ENCODE measurements around the gene ZNF74.
A peak's percentile ranks its signal among the peaks of the same experiment; 100 is the strongest.

ZNF74 gene

GRCh38 chr22:20418211-20418788 lies 24.3 kb downstream of the ZNF74 start:
- DNase-seq (ENCODE audit: low read depth in 2 of 3, low spot score in 2 of 3) = peak in 1 of 3 experiments; percentile 29

GRCh38 chr22:20419664-20419951 lies 25.7 kb downstream of the ZNF74 start:
- no peak for DNase-seq (ENCODE audit: low read depth in 2 of 3, low spot score in 2 of 3)

- DNase-seq (ENCODE audit: low read depth in 2 of 3, low spot score in 2 of 3) = no peak
Observed at GRCh38 chr22:20420157-20420842, 26.3 kb downstream of the ZNF74 start.

GRCh38 chr22:20421507-20421874 lies 27.5 kb downstream of the ZNF74 start:
- DNase-seq (ENCODE audit: low read depth in 2 of 3, low spot score in 2 of 3) = no peak

GRCh38 chr22:20422271-20423007 lies 28.5 kb downstream of the ZNF74 start:
- no peak for DNase-seq (ENCODE audit: low read depth in 2 of 3, low spot score in 2 of 3)

GRCh38 chr22:20423008-20423905 lies 29.3 kb downstream of the ZNF74 start:
- no peak for DNase-seq (ENCODE audit: low read depth in 2 of 3, low spot score in 2 of 3)

GRCh38 chr22:20423906-20424551 lies 30.1 kb downstream of the ZNF74 start:
- DNase-seq (ENCODE audit: low read depth in 2 of 3, low spot score in 2 of 3) = no peak

GRCh38 chr22:20424568-20424931 lies 30.6 kb downstream of the ZNF74 start:
- no peak for DNase-seq (ENCODE audit: low read depth in 2 of 3, low spot score in 2 of 3)

GRCh38 chr22:20424932-20425565 lies 31.1 kb downstream of the ZNF74 start:
- no peak for DNase-seq (ENCODE audit: low read depth in 2 of 3, low spot score in 2 of 3)

GRCh38 chr22:20425566-20426258 lies 31.8 kb downstream of the ZNF74 start:
- DNase-seq (ENCODE audit: low read depth in 2 of 3, low spot score in 2 of 3) = no peak

- DNase-seq (ENCODE audit: low read depth in 2 of 3, low spot score in 2 of 3) = no peak
Observed at GRCh38 chr22:20426259-20426615, 32.3 kb downstream of the ZNF74 start.

GRCh38 chr22:20427104-20427944 lies 33.4 kb downstream of the ZNF74 start:
- no peak for DNase-seq (ENCODE audit: low read depth in 2 of 3, low spot score in 2 of 3)

GRCh38 chr22:20427945-20428417 lies 34.0 kb downstream of the ZNF74 start:
- DNase-seq (ENCODE audit: low read depth in 2 of 3, low spot score in 2 of 3) = no peak

GRCh38 chr22:20428496-20429253 lies 34.7 kb downstream of the ZNF74 start:
- DNase-seq (ENCODE audit: low read depth in 2 of 3, low spot score in 2 of 3) = no peak

GRCh38 chr22:20429254-20430100 lies 35.5 kb downstream of the ZNF74 start:
- DNase-seq (ENCODE audit: low read depth in 2 of 3, low spot score in 2 of 3) = peak; percentile 59 to 65 (median 60)

- no peak for DNase-seq (ENCODE audit: low read depth in 2 of 3, low spot score in 2 of 3)
Observed at GRCh38 chr22:20430101-20430719, 36.3 kb downstream of the ZNF74 start.
